OCI-M1 (cell line): Measurements from ENCODE around the gene TRH.
A peak's percentile ranks its signal among the peaks of the same experiment; 100 is the strongest.
"Not testable (repeated sequence)": the region's sequence is repeated elsewhere in the genome, so short reads cannot be mapped to it uniquely, and the experiment has no call there.

Source experiments
- DNase-seq: peaks from one replicate; lab custom pipeline; 2025; lab: John Stamatoyannopoulos, UW

TRH gene

GRCh38 chr3:129965937-129966336 lies 8.6 kb upstream of the TRH start:
- no peak for DNase-seq

- DNase-seq: no peak
Observed at GRCh38 chr3:129966876-129967275, 7.6 kb upstream of the TRH start.

DNA sequence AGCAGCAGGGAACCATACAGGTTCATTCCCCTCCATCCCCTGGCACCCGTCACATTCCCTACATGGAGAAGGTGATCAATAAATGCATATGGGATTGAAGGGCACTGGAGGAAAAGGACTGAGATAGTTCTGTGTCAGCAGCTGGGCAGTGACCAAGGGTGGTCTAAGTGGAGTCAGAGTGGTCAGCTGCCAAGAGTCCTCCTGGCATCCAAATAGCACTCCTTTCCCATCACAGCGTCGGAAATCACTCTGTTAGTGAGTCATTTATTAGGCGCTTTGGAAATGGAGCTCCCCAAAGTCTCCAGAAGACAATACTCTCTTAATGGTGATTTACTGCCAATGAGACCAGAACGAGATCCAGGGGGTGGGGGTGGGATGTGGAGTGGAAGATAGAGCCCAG lies 6.8 kb upstream of the TRH start:
- DNase-seq: no peak

DNA sequence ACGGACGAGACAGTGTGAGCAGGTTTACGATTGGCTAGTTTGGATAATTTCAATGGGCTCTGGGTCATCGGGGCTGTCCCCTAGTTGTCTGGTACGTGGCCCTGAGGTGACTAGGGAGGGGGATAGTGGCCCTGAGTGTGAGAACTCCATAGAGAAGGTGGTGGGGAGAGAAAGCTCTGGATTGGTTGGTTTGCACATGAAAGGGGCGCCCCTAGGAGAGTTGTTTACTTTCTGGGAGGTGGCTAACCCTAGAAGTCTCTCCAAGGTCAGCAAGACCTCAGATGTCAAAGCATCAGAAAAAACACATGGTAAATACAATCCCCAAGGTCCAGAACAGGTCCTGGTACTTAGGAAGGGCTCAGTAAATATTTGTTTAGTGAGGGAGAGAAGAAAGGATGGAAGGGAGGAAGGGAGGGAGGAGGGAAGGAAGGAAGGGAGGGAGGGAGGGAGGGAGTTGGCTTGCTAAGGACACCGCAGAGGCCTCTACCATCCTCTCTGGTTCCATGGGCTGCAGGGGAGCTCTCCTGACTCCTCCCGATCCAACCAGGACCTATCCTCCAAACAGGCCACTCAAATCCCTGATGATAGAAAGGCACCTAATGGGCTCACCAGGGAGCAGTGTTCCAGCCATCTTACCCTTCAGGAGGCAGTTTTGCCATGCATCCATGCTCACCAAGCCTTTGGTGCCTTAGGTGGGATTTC lies 3.0 kb upstream of the TRH start:
- DNase-seq: no peak

DNA sequence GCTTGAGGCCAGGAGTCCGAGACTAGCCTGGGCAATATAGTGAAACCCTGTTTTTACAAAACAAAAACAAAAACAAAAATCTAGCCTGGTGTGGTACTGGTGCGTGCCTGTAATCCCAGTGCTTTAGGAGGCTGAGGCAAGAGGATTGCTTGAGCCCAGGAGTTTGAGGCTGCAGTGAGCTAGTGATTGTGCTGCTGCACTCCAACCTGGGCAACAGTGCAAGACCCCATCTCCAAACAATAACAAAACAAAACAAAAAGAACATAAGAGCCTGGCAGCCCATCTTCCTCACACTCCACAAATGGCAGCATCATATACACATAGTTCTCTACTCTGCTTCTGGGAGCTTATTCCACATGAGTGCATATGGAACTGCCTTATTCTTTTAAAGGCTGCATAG lies 2.2 kb upstream of the TRH start:
- DNase-seq: no peak

DNA sequence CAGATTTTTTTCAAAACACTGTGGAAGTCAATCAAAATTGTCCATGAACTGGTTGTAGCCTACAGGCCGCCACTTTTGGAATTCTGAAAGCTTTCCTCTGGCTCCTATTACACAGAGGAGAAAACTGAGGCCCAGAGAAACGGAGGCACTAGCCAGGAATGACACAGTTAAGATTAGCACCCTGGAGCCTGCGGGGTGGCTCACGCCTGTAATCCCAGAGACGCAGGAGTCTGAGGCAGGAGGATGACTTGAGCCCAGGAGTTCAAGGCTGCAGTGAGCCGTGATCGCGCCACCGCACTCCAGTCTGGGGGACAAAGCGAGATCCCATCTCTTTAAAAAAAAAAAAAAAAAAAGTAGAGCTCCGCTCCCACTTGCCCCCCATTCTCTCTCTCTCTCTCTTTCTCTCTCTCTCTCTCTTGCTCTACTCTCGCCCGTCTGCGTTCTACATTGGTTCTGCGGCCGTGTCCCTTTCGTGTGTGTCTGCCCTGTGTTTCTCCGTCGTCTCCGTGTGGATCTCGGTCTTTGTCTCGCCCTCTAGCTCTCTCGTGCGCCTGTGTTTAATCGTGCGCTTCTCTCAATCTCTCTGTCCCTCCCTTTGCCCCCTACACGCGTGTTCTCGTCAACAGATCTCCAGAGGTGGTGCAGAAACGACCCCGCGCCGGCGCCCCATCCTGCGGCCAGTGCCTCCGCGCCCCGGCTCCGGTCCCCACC lies 512 bp upstream of the TRH start:
- no peak for DNase-seq

DNA sequence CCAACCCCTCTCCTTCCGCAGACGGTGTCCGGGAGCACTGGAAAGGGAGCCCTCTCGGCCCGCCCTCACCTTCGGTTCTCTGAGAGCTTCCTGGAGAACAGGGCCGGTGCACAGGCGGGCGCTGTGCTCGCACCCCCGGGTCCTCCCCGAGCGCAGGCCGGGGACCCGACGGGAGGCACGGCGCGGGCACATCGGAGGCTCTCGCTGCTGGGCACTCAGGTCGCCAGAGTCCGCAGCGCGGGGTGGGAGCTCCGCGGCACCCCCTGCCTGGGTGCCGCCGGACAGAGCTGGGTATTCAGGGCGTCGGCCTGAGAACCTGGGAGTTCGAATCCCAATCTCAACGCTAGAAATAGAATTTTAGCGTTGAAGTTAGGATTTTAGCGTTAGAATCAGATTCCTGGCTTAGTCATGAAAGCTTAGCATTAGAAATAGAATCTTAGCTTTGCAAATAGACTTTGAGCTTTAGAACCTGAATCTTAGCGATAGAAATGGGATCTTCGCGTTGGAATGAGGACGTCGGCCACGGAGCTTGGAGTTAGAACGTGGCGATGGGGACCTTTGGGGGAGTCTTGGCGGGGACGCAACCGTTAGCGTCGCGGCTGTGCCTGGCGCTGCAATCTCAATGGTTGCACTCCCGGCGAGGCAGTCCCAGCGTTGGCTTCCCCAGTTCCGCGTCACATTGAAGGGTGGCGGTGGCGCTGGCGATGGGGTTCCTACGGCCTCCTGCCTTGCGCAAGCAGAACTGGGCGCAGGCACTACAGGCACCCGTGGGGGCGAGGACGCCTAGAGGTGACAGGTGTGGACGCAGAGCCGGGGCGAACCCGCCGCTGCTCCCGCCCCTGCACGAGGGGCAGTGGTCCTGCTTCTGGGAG lies 549 bp downstream of the TRH start:
- DNase-seq: no peak

GRCh38 chr3:129975705-129976048 lies 1.2 kb downstream of the TRH start:
- no peak for DNase-seq

GRCh38 chr3:129976286-129976685 lies 1.8 kb downstream of the TRH start:
- no peak for DNase-seq

GRCh38 chr3:129978123-129978522 lies 3.6 kb downstream of the TRH start:
- DNase-seq: no peak

GRCh38 chr3:129979905-129980304 lies 5.4 kb downstream of the TRH start:
- no peak for DNase-seq

DNA sequence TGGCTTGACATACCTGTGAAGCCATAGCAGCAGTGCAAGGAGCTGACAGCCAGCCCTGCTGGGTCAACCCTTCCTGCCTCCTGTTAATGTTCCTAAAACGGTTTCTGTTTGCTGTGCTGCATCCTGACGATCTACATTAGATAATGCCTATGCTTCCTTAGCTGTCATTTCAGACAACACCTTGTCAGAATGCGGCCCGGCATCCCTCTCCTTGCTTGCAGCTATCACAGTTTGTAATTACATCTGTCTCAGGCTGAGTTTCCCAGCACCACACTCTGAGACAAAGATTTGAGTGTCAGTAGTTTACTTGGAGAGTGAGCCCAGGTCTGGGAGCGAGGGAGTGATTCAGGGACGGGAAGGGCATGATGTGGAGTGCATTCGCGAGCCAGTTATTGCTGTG lies 9.0 kb downstream of the TRH start:
- no peak for DNase-seq

DNA sequence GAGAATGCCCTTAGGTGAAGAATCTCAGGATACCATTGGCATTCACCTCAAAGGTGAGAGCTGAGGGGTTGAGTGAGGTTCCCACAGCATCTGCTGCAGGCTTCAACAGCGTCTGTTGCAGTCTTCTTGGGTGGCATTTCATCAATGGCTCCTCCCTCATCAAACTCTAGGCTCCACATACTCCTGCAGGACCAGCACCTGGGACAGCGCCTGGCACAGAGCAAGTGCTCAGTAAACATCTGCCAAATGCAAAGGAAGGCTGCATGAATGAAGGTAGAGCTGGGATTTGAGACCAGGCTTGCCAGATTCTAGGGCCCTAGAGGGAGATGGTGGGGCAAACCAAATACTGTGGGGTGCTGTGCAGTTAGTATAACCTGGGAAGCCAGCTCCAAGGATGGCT lies 9.6 kb downstream of the TRH start:
- no peak for DNase-seq

GRCh38 chr3:129985113-129985512 lies 10.6 kb downstream of the TRH start:
- DNase-seq: no peak

DNA sequence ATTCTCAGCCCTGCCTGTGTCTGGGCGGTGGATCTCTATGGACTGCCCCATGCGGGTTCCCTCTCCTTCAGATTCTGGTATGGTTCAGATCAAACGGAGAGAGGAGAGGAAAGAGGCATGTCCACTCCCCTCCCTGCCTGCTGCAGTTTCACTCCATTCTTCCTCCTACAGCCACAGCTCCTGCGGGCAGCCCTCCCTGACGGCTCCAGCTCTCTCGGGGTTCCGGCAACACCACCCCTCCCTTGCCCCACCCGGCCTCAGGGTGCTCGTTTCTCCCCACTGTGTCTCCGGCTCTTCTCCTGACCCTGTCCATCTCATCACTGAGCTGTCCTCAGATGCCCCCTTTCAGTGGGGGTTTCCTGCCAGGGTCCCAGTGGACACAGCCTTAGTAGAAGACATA lies 13.9 kb downstream of the TRH start:
- no peak for DNase-seq

GRCh38 chr3:129989414-129989813 lies 14.9 kb downstream of the TRH start:
- no peak for DNase-seq

DNA sequence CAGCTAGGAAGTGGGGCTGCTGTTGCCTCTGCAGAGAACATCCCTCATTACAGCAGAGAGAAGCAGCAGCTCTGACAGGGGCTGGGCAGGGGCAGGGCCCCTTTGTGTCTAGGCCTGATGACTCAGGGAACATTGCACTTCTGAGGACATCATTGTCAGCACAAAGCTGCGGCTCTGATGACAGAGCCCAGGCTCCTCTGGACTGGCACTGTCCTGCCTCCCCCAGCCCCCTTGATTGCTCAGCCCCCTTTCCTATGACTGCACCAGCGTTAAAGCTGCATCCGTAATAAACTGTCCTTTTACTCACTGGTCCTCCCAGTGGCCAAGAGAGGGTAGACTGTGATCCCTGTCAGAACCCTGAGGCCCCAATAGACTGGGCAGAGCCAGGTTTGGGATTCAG lies 18.3 kb downstream of the TRH start:
- DNase-seq: no peak

DNA sequence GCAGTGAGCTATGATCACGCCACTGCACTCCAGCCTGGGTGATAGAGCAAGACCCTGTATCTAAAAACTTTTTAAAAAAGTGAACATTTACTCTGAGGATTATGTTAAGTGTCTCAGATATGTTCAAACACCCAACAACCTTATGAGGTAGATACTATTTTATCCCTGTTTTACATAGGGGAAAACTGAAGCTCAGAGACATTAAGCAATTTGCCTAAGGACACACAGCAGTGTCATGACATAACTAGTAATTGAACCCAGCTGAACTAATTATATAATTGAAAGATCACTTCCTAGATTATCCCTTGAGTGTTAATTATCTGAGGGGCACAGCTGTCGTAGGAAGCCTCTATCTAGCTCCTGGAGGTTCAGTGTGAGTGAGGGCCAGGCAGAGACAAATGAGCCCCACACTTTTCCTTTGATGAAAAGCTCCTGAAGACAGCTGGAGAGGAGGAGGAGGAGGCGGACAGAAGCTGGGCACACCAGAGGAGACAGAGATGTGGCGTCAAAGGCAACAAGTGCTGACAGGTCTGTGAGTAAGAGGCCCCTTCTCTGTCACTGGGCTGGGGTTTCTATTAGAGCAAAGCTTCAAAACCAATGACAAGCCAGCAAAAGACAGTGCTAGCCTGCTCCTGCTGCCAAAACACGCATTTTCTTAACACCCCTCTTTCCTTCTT lies 20.5 kb downstream of the TRH start:
- DNase-seq: no peak

- no peak for DNase-seq
Observed at GRCh38 chr3:129996073-129996472, 21.6 kb downstream of the TRH start.

DNA sequence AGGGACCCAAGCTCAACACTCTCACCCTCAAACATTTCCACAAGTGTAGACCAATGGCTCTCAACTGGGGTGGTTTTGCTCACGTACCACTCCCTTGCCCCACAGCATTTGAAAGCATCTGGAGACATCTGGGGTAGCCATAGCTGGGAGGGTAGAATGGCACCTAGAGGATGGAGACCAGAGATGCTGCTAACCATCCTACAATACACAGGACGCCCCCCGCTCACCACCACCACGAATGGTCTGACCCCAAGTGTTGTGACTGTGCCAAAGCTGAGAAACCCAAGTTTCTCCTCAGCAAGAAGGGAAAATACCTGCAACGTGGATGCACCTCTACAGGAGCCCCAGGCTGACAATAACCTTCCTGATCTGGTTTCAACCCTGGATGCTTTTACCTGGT lies 24.7 kb downstream of the TRH start:
- DNase-seq: not testable (repeated sequence)

DNA sequence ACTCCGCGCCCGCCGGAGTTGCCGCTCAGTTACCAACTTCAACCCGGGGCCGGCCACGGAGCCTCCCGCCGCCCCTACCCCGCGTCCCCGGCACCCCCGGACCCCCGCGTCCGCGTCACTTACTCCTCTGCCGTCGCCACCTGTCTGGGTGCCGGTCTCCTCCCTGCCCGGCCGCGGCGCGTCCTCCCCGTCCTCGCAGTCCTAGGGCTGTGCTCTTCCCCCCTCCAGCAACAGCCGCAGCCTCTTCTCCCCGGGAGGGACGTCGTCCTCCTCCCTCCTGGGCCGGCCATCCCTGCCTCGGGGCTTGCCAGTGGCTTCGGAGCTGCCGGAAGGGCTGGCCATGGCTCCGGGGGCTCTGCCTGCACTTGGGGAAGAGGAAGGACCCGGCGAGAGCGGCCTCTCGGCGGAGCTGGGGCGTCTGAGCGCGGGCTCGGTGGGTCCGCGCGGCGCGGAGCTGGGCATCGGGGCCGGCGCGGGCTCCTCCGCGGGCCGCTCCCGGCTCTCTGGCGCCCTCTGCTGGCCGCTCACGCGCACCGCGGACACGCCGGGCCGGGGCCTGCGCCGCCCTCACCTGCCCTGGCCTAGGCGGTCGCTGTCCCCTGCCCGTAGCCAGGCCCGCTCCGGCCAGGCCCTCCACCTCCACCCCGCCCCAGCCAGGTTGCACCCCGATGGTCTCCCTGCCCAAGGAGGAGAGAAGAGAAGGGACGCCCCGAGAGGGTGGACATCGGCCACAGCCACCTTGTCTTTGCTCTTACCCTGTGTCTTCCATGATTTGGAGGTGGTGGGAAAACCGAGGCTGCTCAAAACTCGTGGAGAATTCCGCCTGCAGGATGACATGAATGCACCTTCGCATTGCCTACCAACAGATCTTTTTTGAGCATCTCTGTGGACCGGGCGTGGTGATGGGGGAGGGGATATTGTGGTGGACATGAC lies 28.4 kb downstream of the TRH start:
- DNase-seq: peak; percentile 56
